Trophoblast cell (in vitro differentiated cells and primary cell): Measurements from ENCODE around the gene CNIH3.

Source experiments
- DNase-seq, 2 donors: peaks; one replicate each; pipeline ENCODE4 v3.0.0-alpha.2; 2016
- H2AFZ ChIP-seq: 2 replicates; pipeline ENCODE4 v1.6.1; 2013; ENCODE audit warnings: low read length, moderate library complexity, mild to moderate bottlenecking; ENCODE audit not compliant: insufficient read depth, poor library complexity
- H2AK5ac ChIP-seq: 2 replicates; pipeline ENCODE4 v1.6.1; 2013; ENCODE audit warnings: mild to moderate bottlenecking, low read length
- H2BK120ac ChIP-seq: 2 replicates; pipeline ENCODE4 v1.6.1; 2013; ENCODE audit warnings: low read length, mild to moderate bottlenecking, moderate library complexity; ENCODE audit not compliant: insufficient read depth, poor library complexity
- H2BK12ac ChIP-seq: 2 replicates; pipeline ENCODE4 v1.6.1; 2013; ENCODE audit warnings: mild to moderate bottlenecking, low read length, moderate library complexity
- H2BK5ac ChIP-seq: 2 replicates; pipeline ENCODE4 v1.6.1; 2013; ENCODE audit warnings: low read length, low read depth, moderate library complexity, mild to moderate bottlenecking; ENCODE audit not compliant: poor library complexity
- H3K14ac ChIP-seq: 2 replicates; pipeline ENCODE4 v1.6.1; 2013; ENCODE audit warnings: mild to moderate bottlenecking, low read length
- H3K18ac ChIP-seq: 2 replicates; pipeline ENCODE4 v1.6.1; 2013; ENCODE audit warnings: mild to moderate bottlenecking, low read length
- H3K23ac ChIP-seq: 2 replicates; pipeline ENCODE4 v1.6.1; 2013; ENCODE audit warnings: low read length
- H3K27ac ChIP-seq: 2 replicates; pipeline ENCODE4 v1.5.1; 2013; ENCODE audit warnings: low read depth, mild to moderate bottlenecking, inconsistent platforms, low read length, moderate library complexity
- H3K27me3 ChIP-seq: 2 replicates; pipeline ENCODE4 v1.6.1; 2013; ENCODE audit warnings: inconsistent platforms, mild to moderate bottlenecking, low read length, moderate library complexity; ENCODE audit not compliant: insufficient read depth
- H3K36me3 ChIP-seq, 2 experiments: 1 replicate in 1 of 2; 2 replicates in 1 of 2; pipeline ENCODE4 v1.6.1; 2013; ENCODE audit warnings: low read length in 2 of 2, mild to moderate bottlenecking in 2 of 2, moderate library complexity in 1 of 2; ENCODE audit not compliant: insufficient read depth in 2 of 2, control insufficient read depth in 1 of 2
- H3K4ac ChIP-seq: 2 replicates; pipeline ENCODE4 v1.6.1; 2013; ENCODE audit warnings: low read depth, mild to moderate bottlenecking, low read length, moderate library complexity
- H3K4me1 ChIP-seq, 2 experiments: 1 replicate in 1 of 2; 2 replicates in 1 of 2; pipeline ENCODE4 v1.6.1; 2013; ENCODE audit warnings: low read length in 2 of 2, mild to moderate bottlenecking in 2 of 2, moderate library complexity in 1 of 2; ENCODE audit not compliant: insufficient read depth in 2 of 2, control insufficient read depth in 1 of 2
- H3K4me2 ChIP-seq: 2 replicates; pipeline ENCODE4 v1.6.1; 2013; ENCODE audit warnings: inconsistent platforms, mild to moderate bottlenecking, low read length, moderate library complexity
- H3K4me3 ChIP-seq: 2 replicates; pipeline ENCODE4 v1.5.1; 2013; ENCODE audit warnings: mild to moderate bottlenecking, low read depth, low read length, inconsistent platforms
- H3K79me1 ChIP-seq: one replicate; pipeline ENCODE4 v1.6.1; 2013; ENCODE audit warnings: low read length
- H3K79me2 ChIP-seq: 2 replicates; pipeline ENCODE4 v1.6.1; 2013; ENCODE audit warnings: low read length, mild to moderate bottlenecking; ENCODE audit not compliant: control insufficient read depth, insufficient read depth, poor library complexity
- H3K9ac ChIP-seq: 2 replicates; pipeline ENCODE4 v1.6.1; 2013; ENCODE audit warnings: mild to moderate bottlenecking, low read length
- H3K9me3 ChIP-seq: 2 replicates; pipeline ENCODE4 v1.6.1; 2013; ENCODE audit warnings: low read depth, mild to moderate bottlenecking, control low read depth, inconsistent platforms, low read length; ENCODE audit not compliant: insufficient read depth
- H4K12ac ChIP-seq: 2 replicates; pipeline ENCODE4 v1.6.1; 2013; ENCODE audit warnings: low read depth, mild to moderate bottlenecking, low read length, moderate library complexity
- H4K8ac ChIP-seq: 2 replicates; pipeline ENCODE4 v1.6.1; 2013; ENCODE audit warnings: low read depth, mild to moderate bottlenecking, low read length, moderate library complexity
- H4K91ac ChIP-seq: one replicate; pipeline ENCODE4 v1.6.1; 2013; ENCODE audit warnings: low read depth, mild to moderate bottlenecking, low read length, moderate library complexity
- WGBS: extraction: QIAGEN DNeasy Blood & Tissue Kit; methylation state at CpG from one replicate; pipeline ENCODE4 v1.1.7; 2013; ENCODE audit warnings: missing lambda C conversion rate; ENCODE audit not compliant: insufficient read length, insufficient coverage; ENCODE audit errors: extremely low coverage; 5-methylcytosine and 5-hydroxymethylcytosine counted together

Gene CNIH3

DNA sequence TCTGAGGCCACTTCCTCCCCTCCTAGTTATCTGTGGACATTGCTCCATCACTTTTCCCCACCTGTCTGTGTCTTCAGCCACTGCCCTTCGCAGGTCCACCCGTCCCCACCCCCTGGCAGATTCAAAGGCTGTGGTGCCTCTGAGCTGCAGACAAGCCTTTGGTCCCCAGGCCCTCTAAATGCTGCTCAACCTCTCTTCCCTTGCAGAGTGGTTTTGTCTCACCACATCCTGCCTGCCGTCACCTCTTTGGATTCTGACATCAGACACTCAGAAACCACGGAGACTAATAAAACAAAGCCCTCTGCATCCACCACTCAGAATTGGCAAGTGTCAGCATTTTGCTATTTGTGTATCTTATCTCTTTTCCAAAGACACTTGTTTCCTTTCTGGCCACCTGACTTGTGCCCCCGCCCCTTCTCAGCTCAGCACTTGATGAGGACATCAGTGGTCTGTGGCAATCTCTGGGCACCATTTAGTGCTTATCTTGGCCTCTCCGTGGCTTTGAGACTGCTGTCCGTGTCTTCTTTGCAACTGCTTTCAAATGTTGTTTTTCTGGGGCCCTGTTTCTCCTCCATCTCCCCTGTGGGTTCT lies 7.7 kb downstream of the CNIH3 start:
- Histone ChIP-seq H3K27ac (no peak overlapping the region), H2AFZ (no peak overlapping the region), H4K12ac (no peak overlapping the region), H2BK5ac (no peak overlapping the region), H3K9me3 (peaks cover 5% of the 10 kb centered on the region), H3K27me3 (no peaks in the 10 kb centered on the region), H3K4ac (no peak overlapping the region), H4K91ac (no peak overlapping the region), H2AK5ac (no peak overlapping the region), H2BK120ac (no peak overlapping the region), H3K4me3 (no peak overlapping the region), H3K4me2 (no peak overlapping the region), H3K9ac (no peak overlapping the region), H2BK12ac (no peak overlapping the region), H3K23ac (no peak overlapping the region), H3K36me3 (no peaks in the 10 kb centered on the region), H3K79me2 (no peaks in the 10 kb centered on the region), H3K79me1 (peaks cover 2% of the 10 kb centered on the region), H3K4me1 (peaks cover 4 to 19% of the 10 kb centered on the region in 2 experiments), H3K18ac (no peak overlapping the region), H4K8ac (no peak overlapping the region), H3K14ac (no peak overlapping the region)
- no CpG with 5 or more reads among the region's 7 CpGs for WGBS
- no peak for DNase-seq

DNA sequence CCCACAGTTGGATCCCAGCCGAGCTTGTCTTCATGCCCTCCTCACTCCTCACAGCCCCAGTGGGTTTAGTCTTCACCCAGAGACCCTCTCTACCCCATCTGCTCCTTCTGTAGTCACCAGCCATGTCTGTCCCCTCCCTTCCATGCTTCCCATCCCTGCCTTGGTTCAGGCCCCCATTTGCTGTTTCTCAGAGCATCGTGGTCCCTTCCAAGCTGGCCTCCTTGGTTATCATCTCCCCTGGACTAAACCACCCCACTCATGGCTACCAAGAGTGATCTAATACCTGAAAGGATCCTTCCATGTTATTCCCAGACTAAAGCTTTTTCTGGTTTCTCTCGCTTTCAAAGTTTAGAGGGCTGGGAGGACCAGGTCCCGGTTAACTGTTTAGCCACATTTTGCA lies 8.3 kb downstream of the CNIH3 start:
- DNase-seq, result no peak
- Histone ChIP-seq H3K4me2 (no peak overlapping the region), H3K4ac (no peak overlapping the region), H3K79me2 (no peaks in the 10 kb centered on the region), H2BK5ac (no peak overlapping the region), H2AFZ (no peak overlapping the region), H2BK12ac (peak overlapping the region; percentile 15), H3K14ac (no peak overlapping the region), H4K91ac (no peak overlapping the region), H2BK120ac (peak overlapping the region; percentile 20), H3K23ac (no peak overlapping the region), H4K12ac (no peak overlapping the region), H3K4me3 (no peak overlapping the region), H2AK5ac (no peak overlapping the region), H4K8ac (no peak overlapping the region), H3K4me1 (peaks cover 4 to 19% of the 10 kb centered on the region in 2 experiments), H3K9me3 (peaks cover 5% of the 10 kb centered on the region), H3K27ac (no peak overlapping the region), H3K18ac (peak overlapping the region; percentile 25), H3K79me1 (peaks cover 2% of the 10 kb centered on the region), H3K36me3 (no peaks in the 10 kb centered on the region), H3K27me3 (no peaks in the 10 kb centered on the region), H3K9ac (no peak overlapping the region)
- no CpG with 5 or more reads among the region's 4 CpGs for WGBS

DNA sequence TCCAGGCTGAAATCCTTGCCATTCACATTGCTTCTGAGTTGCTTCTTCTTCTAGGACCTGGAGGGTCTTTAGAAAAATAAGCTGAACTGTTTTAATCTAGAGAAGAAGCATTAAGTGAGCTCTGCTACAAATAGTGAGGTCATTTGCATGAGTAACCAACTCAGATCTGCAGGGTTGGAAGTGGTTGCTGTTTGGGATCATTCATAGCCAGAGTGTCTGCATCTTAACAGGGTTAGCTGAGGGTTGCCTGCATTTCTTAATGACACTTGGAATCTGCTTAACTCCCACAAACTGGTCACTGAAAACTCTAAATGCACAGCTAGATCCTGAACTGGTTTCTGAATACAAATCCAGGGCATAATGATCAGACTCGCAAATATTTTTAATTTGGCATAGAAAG lies 9.9 kb downstream of the CNIH3 start:
- Histone ChIP-seq H2BK5ac (no peak overlapping the region), H2BK12ac (no peak overlapping the region), H3K9ac (no peak overlapping the region), H3K4me2 (no peak overlapping the region), H3K23ac (no peak overlapping the region), H3K79me2 (no peaks in the 10 kb centered on the region), H4K8ac (no peak overlapping the region), H3K18ac (no peak overlapping the region), H4K12ac (no peak overlapping the region), H4K91ac (no peak overlapping the region), H3K27me3 (no peaks in the 10 kb centered on the region), H2BK120ac (no peak overlapping the region), H3K79me1 (peaks cover 2% of the 10 kb centered on the region), H3K14ac (no peak overlapping the region), H3K9me3 (peaks cover 5% of the 10 kb centered on the region), H3K4ac (no peak overlapping the region), H3K4me3 (no peak overlapping the region), H3K4me1 (peaks cover 4 to 19% of the 10 kb centered on the region in 2 experiments), H2AK5ac (no peak overlapping the region), H3K27ac (no peak overlapping the region), H2AFZ (no peak overlapping the region), H3K36me3 (no peaks in the 10 kb centered on the region)
- DNase-seq, result no peak
- no CpG with 5 or more reads among the region's 1 CpG for WGBS

DNA sequence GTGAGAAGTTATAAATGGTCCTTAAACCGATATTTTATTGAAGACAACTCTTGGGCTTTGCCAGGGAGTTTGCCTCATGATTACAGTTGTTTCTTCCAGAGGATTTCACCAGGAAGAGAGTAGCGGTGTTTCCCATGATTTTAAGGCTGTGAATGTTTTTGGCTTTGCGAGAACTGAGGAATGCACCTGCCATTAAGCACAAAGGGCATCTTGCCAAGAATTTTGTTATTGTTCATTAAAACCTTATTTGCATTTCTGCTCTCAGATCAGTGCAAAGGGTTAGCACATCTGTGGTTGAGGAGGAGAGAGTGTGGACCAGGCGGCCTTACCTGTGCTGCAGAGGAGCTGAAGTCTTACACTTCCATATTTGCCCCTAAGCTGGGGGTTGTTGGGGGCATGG lies 13.8 kb downstream of the CNIH3 start:
- H3K4me1 ChIP-seq, result peaks cover 16 to 25% of the 10 kb centered on the region in 2 experiments
- no peak overlapping the region for H3K4me2 ChIP-seq
- no peak overlapping the region for H2BK12ac ChIP-seq
- H2AFZ ChIP-seq, result no peak overlapping the region
- no peak for DNase-seq
- no peak overlapping the region for H4K8ac ChIP-seq
- H3K36me3 ChIP-seq, result no peaks in the 10 kb centered on the region
- no peak overlapping the region for H3K9ac ChIP-seq
- H4K12ac ChIP-seq, result no peak overlapping the region
- H3K27ac ChIP-seq, result no peak overlapping the region
- peaks cover 2% of the 10 kb centered on the region for H3K9me3 ChIP-seq
- no peak overlapping the region for H3K23ac ChIP-seq
- no CpG with 5 or more reads among the region's 4 CpGs for WGBS
- no peak overlapping the region for H2BK5ac ChIP-seq
- no peak overlapping the region for H2BK120ac ChIP-seq
- no peaks in the 10 kb centered on the region for H3K27me3 ChIP-seq
- no peak overlapping the region for H3K4me3 ChIP-seq
- no peaks in the 10 kb centered on the region for H3K79me2 ChIP-seq
- no peak overlapping the region for H3K4ac ChIP-seq
- no peak overlapping the region for H4K91ac ChIP-seq
- no peak overlapping the region for H2AK5ac ChIP-seq
- H3K18ac ChIP-seq, result no peak overlapping the region
- H3K14ac ChIP-seq, result no peak overlapping the region
- H3K79me1 ChIP-seq, result peaks cover 14% of the 10 kb centered on the region
